ENCODE data around the gene SH3PXD2B.
"Not testable (repeated sequence)": the region's sequence is repeated elsewhere in the genome, so short reads cannot be mapped to it uniquely, and the experiment has no call there.

SH3PXD2B gene

DNA sequence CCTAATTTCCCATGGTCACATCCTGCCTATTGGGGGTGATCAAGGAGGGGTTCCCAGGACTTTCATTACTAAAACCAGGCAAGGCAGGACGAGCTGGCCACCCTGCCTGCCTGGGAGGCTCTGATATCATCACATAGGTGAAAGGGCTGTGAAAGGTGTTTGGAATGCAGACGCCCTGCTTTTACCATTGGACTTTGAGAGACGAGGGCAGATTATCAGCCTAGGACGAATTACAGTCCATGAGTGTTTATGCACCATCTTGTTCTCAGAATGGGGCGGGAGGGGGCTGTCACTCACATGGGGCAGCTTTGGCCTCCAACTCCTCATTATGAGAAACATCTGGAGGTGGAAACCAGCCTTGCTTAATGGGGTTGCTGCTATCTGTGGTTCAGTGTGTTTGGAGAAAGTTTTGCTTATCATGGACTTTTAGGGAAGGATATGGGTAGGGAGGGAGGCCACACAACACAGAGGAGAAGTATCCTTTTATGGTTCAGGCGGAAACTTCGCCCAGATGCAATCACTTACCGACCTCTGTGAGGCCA, 101.0 kb downstream of the SH3PXD2B start:
- H3K9me3 ChIP-seq (ENCODE audit: insufficient read depth, low read depth, low read length), result peaks cover 2% of the 10 kb centered on the region
- H3K79me1 ChIP-seq (ENCODE audit: low read length), result no peaks in the 10 kb centered on the region
- no peak overlapping the region for H3K23ac ChIP-seq (ENCODE audit: low read length)
- peaks cover 69 to 77% of the 10 kb centered on the region in 2 experiments for H3K36me3 ChIP-seq (ENCODE audit: control insufficient read depth in 1 of 2, insufficient read depth in 2 of 2, low read length in 2 of 2)
- no peak overlapping the region for H4K12ac ChIP-seq (ENCODE audit: low read depth, low read length)
- no peak overlapping the region for H3K4ac ChIP-seq (ENCODE audit: low read depth, low read length)
- no peak overlapping the region for H2AK5ac ChIP-seq (ENCODE audit: low read length)
- H3K27ac ChIP-seq (ENCODE audit: low read depth, low read length), result peak overlapping the region; percentile 15
- no peak overlapping the region for H4K91ac ChIP-seq (ENCODE audit: low read depth, low read length)
- no CpG with 5 or more reads among the region's 8 CpGs for WGBS (ENCODE audit: extremely low coverage, insufficient coverage, insufficient read length)
- no peaks in the 10 kb centered on the region for H3K79me2 ChIP-seq (ENCODE audit: control insufficient read depth, insufficient read depth, low read length, poor library complexity)
- no peak overlapping the region for H3K14ac ChIP-seq (ENCODE audit: low read length)
- no peak overlapping the region for H2AFZ ChIP-seq (ENCODE audit: insufficient read depth, low read length, poor library complexity)
- no peak overlapping the region for H4K8ac ChIP-seq (ENCODE audit: low read depth, low read length)
- no peak overlapping the region for H2BK120ac ChIP-seq (ENCODE audit: insufficient read depth, low read length, poor library complexity)
- H2BK5ac ChIP-seq (ENCODE audit: low read depth, low read length, poor library complexity), result no peak overlapping the region
- H3K4me2 ChIP-seq (ENCODE audit: low read length), result no peak overlapping the region
- H3K18ac ChIP-seq (ENCODE audit: low read length), result no peak overlapping the region
- H3K27me3 ChIP-seq (ENCODE audit: insufficient read depth, low read length), result no peaks in the 10 kb centered on the region
- no peak overlapping the region for H2BK12ac ChIP-seq (ENCODE audit: low read length)
- peaks cover 2 to 10% of the 10 kb centered on the region in 2 experiments for H3K4me1 ChIP-seq (ENCODE audit: control insufficient read depth in 1 of 2, insufficient read depth in 2 of 2, low read length in 2 of 2)
- peak; percentile 72 to 77 for DNase-seq
- no peak overlapping the region for H3K9ac ChIP-seq (ENCODE audit: low read length)
- no peak overlapping the region for H3K4me3 ChIP-seq (ENCODE audit: low read depth, low read length)

DNA sequence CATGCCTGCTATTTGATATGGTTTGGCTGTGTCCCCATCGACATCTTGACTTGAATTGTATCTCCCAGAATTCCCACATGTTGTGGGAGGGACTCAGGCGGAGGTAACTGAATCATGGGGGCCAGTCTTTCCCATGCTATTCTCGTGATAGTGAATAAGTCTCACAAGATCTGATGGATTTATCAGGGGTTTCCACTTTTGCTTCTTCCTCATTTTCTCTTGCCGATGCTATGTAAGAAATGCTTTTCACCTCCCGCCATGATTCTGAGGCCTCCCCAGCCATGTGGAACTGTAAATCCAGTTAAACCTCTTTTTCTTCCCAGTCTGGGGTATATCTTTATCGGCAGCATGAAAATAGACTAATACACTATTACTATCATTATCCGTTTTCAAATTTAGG, 101.8 kb downstream of the SH3PXD2B start:
- H3K4me1 ChIP-seq (ENCODE audit: control insufficient read depth in 1 of 2, insufficient read depth in 2 of 2, low read length in 2 of 2); H3K4me3 ChIP-seq (ENCODE audit: low read depth, low read length); H3K9ac ChIP-seq (ENCODE audit: low read length); H3K27ac ChIP-seq (ENCODE audit: low read depth, low read length); H3K18ac ChIP-seq (ENCODE audit: low read length); H4K91ac ChIP-seq (ENCODE audit: low read depth, low read length); H2BK120ac ChIP-seq (ENCODE audit: insufficient read depth, low read length, poor library complexity); H3K4ac ChIP-seq (ENCODE audit: low read depth, low read length); H4K12ac ChIP-seq (ENCODE audit: low read depth, low read length); DNase-seq; H2BK5ac ChIP-seq (ENCODE audit: low read depth, low read length, poor library complexity); H2AK5ac ChIP-seq (ENCODE audit: low read length); H3K23ac ChIP-seq (ENCODE audit: low read length); H3K9me3 ChIP-seq (ENCODE audit: insufficient read depth, low read depth, low read length); H3K4me2 ChIP-seq (ENCODE audit: low read length); H3K79me1 ChIP-seq (ENCODE audit: low read length); H2BK12ac ChIP-seq (ENCODE audit: low read length); H3K27me3 ChIP-seq (ENCODE audit: insufficient read depth, low read length); H4K8ac ChIP-seq (ENCODE audit: low read depth, low read length); H3K14ac ChIP-seq (ENCODE audit: low read length); H3K79me2 ChIP-seq (ENCODE audit: control insufficient read depth, insufficient read depth, low read length, poor library complexity); H2AFZ ChIP-seq (ENCODE audit: insufficient read depth, low read length, poor library complexity): not testable (repeated sequence)
- H3K36me3 ChIP-seq (ENCODE audit: control insufficient read depth in 1 of 2, insufficient read depth in 2 of 2, low read length in 2 of 2), result peaks cover 71 to 80% of the 10 kb centered on the region in 2 experiments
- no CpG with 5 or more reads among the region's 7 CpGs for WGBS (ENCODE audit: extremely low coverage, insufficient coverage, insufficient read length)

DNA sequence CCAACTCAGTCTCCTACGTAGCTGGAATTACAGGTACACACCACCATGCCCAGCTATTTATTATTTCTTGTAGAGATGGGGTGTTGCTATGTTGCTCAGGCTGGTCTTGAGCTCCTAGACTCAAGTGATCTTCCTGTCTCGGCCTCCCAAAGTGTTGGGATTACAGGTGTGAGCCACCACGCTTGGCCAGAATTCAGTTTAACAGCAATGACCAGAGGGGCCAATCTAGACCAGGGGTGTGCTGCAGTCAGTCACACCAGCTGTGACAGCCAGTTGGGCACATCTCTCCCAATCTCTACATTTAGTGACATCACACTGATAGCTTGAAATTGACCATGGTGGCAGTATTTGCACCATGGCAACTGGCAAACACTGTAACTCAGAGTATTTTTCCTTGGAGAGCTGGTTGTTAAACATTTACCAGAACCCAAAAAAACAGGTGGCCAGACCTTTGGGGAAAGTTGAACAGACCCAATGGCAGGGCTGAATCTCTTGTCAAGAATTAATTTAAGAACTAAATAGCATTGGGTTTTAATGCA, 103.0 kb downstream of the SH3PXD2B start:
- DNase-seq, result no peak
- no CpG with 5 or more reads among the region's 3 CpGs for WGBS (ENCODE audit: extremely low coverage, insufficient coverage, insufficient read length)
- Histone ChIP-seq H3K14ac (ENCODE audit: low read length) (no peak overlapping the region), H3K79me2 (ENCODE audit: control insufficient read depth, insufficient read depth, low read length, poor library complexity) (peaks cover 2% of the 10 kb centered on the region), H3K23ac (ENCODE audit: low read length) (no peak overlapping the region), H3K9me3 (ENCODE audit: insufficient read depth, low read depth, low read length) (peaks cover 2% of the 10 kb centered on the region), H3K4me2 (ENCODE audit: low read length) (no peak overlapping the region), H4K91ac (ENCODE audit: low read depth, low read length) (no peak overlapping the region), H3K4me3 (ENCODE audit: low read depth, low read length) (no peak overlapping the region), H3K18ac (ENCODE audit: low read length) (no peak overlapping the region), H3K79me1 (ENCODE audit: low read length) (peaks cover 3% of the 10 kb centered on the region), H2BK120ac (ENCODE audit: insufficient read depth, low read length, poor library complexity) (no peak overlapping the region), H3K27me3 (ENCODE audit: insufficient read depth, low read length) (no peaks in the 10 kb centered on the region), H3K27ac (ENCODE audit: low read depth, low read length) (no peak overlapping the region), H3K9ac (ENCODE audit: low read length) (no peak overlapping the region), H3K4me1 (ENCODE audit: control insufficient read depth in 1 of 2, insufficient read depth in 2 of 2, low read length in 2 of 2) (peaks cover 2 to 10% of the 10 kb centered on the region in 2 experiments), H4K12ac (ENCODE audit: low read depth, low read length) (no peak overlapping the region), H4K8ac (ENCODE audit: low read depth, low read length) (no peak overlapping the region), H2BK5ac (ENCODE audit: low read depth, low read length, poor library complexity) (no peak overlapping the region), H2AFZ (ENCODE audit: insufficient read depth, low read length, poor library complexity) (no peak overlapping the region), H3K4ac (ENCODE audit: low read depth, low read length) (no peak overlapping the region), H2BK12ac (ENCODE audit: low read length) (no peak overlapping the region), H2AK5ac (ENCODE audit: low read length) (no peak overlapping the region), H3K36me3 (ENCODE audit: control insufficient read depth in 1 of 2, insufficient read depth in 2 of 2, low read length in 2 of 2) (peaks cover 70 to 80% of the 10 kb centered on the region in 2 experiments)

DNA sequence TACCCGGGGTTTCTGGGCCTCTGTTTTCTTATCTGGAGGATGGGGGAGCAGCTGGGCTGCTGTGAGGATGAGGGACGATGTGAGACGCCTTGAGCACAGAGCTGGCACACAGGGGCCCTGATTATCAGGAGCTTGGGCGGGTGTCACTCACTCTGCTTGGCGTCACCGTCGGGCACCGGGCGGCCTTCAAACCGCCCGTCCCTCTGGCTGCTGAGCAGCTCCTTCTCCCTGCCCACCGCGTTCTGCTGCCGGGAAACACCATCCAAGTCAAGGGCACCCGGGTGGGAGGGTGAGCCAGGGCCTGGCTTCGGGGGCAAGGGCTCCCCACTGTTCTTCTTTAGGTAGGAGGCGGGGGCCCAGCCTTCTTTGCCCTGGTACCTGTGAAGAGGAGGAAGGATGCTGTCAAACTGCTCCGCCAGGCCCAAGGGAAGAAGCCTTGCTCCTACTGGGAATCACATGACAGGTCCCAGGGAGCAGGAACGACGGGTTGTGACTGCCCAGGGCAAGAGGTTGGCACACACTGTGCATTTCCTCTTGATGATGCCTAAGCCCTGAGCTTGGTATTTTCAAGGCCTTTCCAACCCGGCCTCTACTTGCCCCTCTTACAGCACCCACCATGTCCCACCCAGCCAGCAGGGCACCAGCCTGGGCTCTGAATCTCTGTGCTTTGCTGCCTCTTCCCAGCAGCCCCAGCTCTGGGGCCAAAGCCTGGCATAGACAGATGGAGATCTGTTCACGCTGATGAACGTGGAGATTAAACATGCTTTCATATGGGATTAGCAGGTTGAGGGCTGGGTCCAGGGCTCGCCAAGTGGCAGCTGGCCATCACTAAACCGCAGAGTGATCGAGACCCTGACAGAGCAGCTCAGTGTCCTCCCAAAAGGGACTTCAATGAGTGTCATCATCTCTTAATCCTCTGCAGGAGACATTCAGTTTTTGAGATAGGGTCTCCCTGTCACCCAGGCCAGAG, 103.8 kb downstream of the SH3PXD2B start:
- Histone ChIP-seq H2AK5ac (ENCODE audit: low read length) (no peak overlapping the region), H3K4me3 (ENCODE audit: low read depth, low read length) (no peak overlapping the region), H3K23ac (ENCODE audit: low read length) (no peak overlapping the region), H3K4me1 (ENCODE audit: control insufficient read depth in 1 of 2, insufficient read depth in 2 of 2, low read length in 2 of 2) (peaks cover 5 to 13% of the 10 kb centered on the region in 2 experiments), H3K27me3 (ENCODE audit: insufficient read depth, low read length) (no peaks in the 10 kb centered on the region), H4K12ac (ENCODE audit: low read depth, low read length) (no peak overlapping the region), H3K79me1 (ENCODE audit: low read length) (peaks cover 3% of the 10 kb centered on the region), H2BK5ac (ENCODE audit: low read depth, low read length, poor library complexity) (no peak overlapping the region), H3K4me2 (ENCODE audit: low read length) (no peak overlapping the region), H3K9me3 (ENCODE audit: insufficient read depth, low read depth, low read length) (peaks cover 2% of the 10 kb centered on the region), H3K9ac (ENCODE audit: low read length) (no peak overlapping the region), H2AFZ (ENCODE audit: insufficient read depth, low read length, poor library complexity) (no peak overlapping the region), H3K27ac (ENCODE audit: low read depth, low read length) (no peak overlapping the region), H2BK12ac (ENCODE audit: low read length) (no peak overlapping the region), H3K14ac (ENCODE audit: low read length) (no peak overlapping the region), H4K91ac (ENCODE audit: low read depth, low read length) (no peak overlapping the region), H3K4ac (ENCODE audit: low read depth, low read length) (no peak overlapping the region), H3K18ac (ENCODE audit: low read length) (no peak overlapping the region), H3K79me2 (ENCODE audit: control insufficient read depth, insufficient read depth, low read length, poor library complexity) (peaks cover 2% of the 10 kb centered on the region), H3K36me3 (ENCODE audit: control insufficient read depth in 1 of 2, insufficient read depth in 2 of 2, low read length in 2 of 2) (peaks cover 69 to 82% of the 10 kb centered on the region in 2 experiments), H2BK120ac (ENCODE audit: insufficient read depth, low read length, poor library complexity) (no peak overlapping the region), H4K8ac (ENCODE audit: low read depth, low read length) (no peak overlapping the region)
- DNase-seq, result no peak
- whole genome bisulfite sequencing (ENCODE audit: extremely low coverage, insufficient coverage, insufficient read length), result no CpG with 5 or more reads among the region's 26 CpGs
